T-cell (primary cell): ENCODE data around the gene NPSR1. TPM values are rescaled to one million over a fixed set of nuclear protein-coding genes. Genes with fewer than 3 reads are reported as not detected.

ENCODE experiments used
- ATAC-seq, 4 experiments: fragments of 200-7000 bp in 3 of 4; fragments of 150-1000 bp in 1 of 4; cut with Tn5 transposase; replicated peaks in 1 of 4; 1 replicate in 3 of 4; 2 replicates in 1 of 4; pipeline ENCODE4 v1.10.0; 2021; ENCODE audit warnings: moderate library complexity in 3 of 4, mild to moderate bottlenecking in 2 of 4, moderate number of reproducible peaks in 1 of 4
- CTCF ChIA-PET, 2 donors: fragments of 300-600 bp; sonication (Branson Sonifier 250); formaldehyde crosslinking; loops; one replicate each; lab custom pipeline; 2022; ENCODE audit warnings: antibody characterized with exemption in 2 of 2; lab: Charles Lee
- POLR2A ChIA-PET, 2 donors: fragments of 300-600 bp; sonication (Branson Sonifier 250); formaldehyde crosslinking; loops; one replicate each; lab custom pipeline; 2022; ENCODE audit warnings: antibody characterized with exemption in 2 of 2; lab: Charles Lee
- DNase-seq, 35 experiments: peaks; one replicate each; pipeline versions ENCODE4 v3.0.0 to v3.0.0-alpha.2; 2013 to 2023
- H3K27ac ChIP-seq: one replicate; pipeline ENCODE4 v1.5.1; 2013; ENCODE audit warnings: low read length
- H3K27me3 ChIP-seq, 2 experiments: replicated peaks in 1 of 2; 1 replicate in 1 of 2; 2 replicates in 1 of 2; pipeline versions ENCODE4 v1.6.1 to v1.7.0; 2013; ENCODE audit warnings: low read length in 1 of 2, mixed read lengths in 1 of 2; ENCODE audit not compliant: control insufficient read depth in 2 of 2, insufficient read depth in 2 of 2; ENCODE audit errors: extremely low read depth in 1 of 2
- H3K36me3 ChIP-seq, 2 donors: 1 replicate in 1 of 2; 2 replicates in 1 of 2; pipeline versions ENCODE4 v1.6.1 to v1.7.0; 2013; ENCODE audit warnings: low read length in 1 of 2; ENCODE audit not compliant: control insufficient read depth in 2 of 2, insufficient read depth in 1 of 2; ENCODE audit errors: extremely low read depth in 1 of 2
- H3K4me1 ChIP-seq, 2 experiments: 1 replicate in 1 of 2; 2 replicates in 1 of 2; pipeline versions ENCODE4 v1.6.1 to v1.7.0; 2013; ENCODE audit warnings: low read length in 2 of 2, mixed read lengths in 1 of 2; ENCODE audit not compliant: insufficient read depth in 2 of 2, control insufficient read depth in 1 of 2; ENCODE audit errors: extremely low read depth in 1 of 2
- H3K4me3 ChIP-seq, 2 donors: 1 replicate in 1 of 2; 2 replicates in 1 of 2; pipeline versions ENCODE4 v1.5.1 to v1.7.0; 2013; ENCODE audit warnings: mild to moderate bottlenecking in 2 of 2, low read length in 1 of 2, moderate library complexity in 1 of 2; ENCODE audit not compliant: control insufficient read depth in 1 of 2; ENCODE audit errors: extremely low read depth in 1 of 2
- H3K9me3 ChIP-seq: 2 replicates; pipeline ENCODE4 v1.7.0; 2013
- H3K27ac Mint-ChIP-seq, 2 donors: one replicate each; pipeline ENCODE4 v1.8.0; 2020 to 2021; ENCODE audit warnings: mild to moderate bottlenecking in 2 of 2, mixed read lengths in 2 of 2
- H3K27me3 Mint-ChIP-seq, 2 donors: one replicate each; pipeline ENCODE4 v1.8.0; 2021 to 2022; ENCODE audit warnings: mixed read lengths in 2 of 2
- H3K36me3 Mint-ChIP-seq: one replicate; pipeline ENCODE4 v1.8.0; 2021; ENCODE audit warnings: mixed read lengths
- H3K4me1 Mint-ChIP-seq, 3 donors: one replicate each; pipeline ENCODE4 v1.8.0; 2020 to 2022; ENCODE audit warnings: mixed read lengths in 3 of 3, mild to moderate bottlenecking in 1 of 3
- H3K4me3 Mint-ChIP-seq, 3 donors: one replicate each; pipeline ENCODE4 v1.8.0; 2020 to 2022; ENCODE audit warnings: mild to moderate bottlenecking in 3 of 3, mixed read lengths in 3 of 3, moderate library complexity in 3 of 3
- H3K9me3 Mint-ChIP-seq, 3 donors: one replicate each; pipeline ENCODE4 v1.8.0; 2020 to 2022; ENCODE audit warnings: mixed read lengths in 3 of 3
- WGBS: methylation state at CpG from one replicate; pipeline ENCODE4 v1.1.5; 2013; ENCODE audit warnings: missing lambda C conversion rate; ENCODE audit not compliant: insufficient coverage; 5-methylcytosine and 5-hydroxymethylcytosine counted together
- total RNA-seq, 35 experiments: library from RNA in 6 of 35; stranded (reverse) in 6 of 35; fragments of 120-200 nt in 1 of 35; gene quantifications; one replicate each; pipeline versions ENCODE4 v1.2.1 to v1.2.4 and lab custom pipeline; 2013 to 2026

The NPSR1 gene
- total RNA-seq, 5 donors from 2014 or later (not counting 1 experiment from before 2014, with no cell fraction given): not detected

DNA sequence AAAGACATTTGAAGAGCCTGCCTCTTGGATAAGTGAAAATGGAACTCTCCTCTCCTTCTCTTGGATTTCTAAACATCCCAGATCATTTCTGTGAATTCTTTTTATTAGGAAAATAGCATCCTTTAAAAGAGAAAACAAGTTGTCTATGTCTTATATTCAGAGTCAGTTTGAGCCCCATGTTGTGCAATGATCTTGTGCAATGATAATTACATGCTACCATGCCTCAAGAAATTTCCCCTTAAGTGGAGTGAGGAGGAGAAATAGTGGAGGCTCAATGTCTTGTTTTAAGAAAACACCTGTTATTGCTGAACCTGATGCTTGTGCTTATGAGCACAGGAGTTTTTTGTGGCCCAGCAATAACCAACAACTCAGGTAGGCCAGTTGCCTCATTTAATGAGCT, 103.6 kb downstream of the NPSR1 start:
- Mint-ChIP-seq H3K27ac (no peak overlapping the region), H3K27me3 (peaks cover 4 to 17% of the 10 kb centered on the region in 2 donors), H3K9me3 (peaks cover 0 to 3% (median 0%) of the 10 kb centered on the region in 3 donors), H3K36me3 (no peaks in the 10 kb centered on the region), H3K4me3 (no peak overlapping the region), H3K4me1 (no peaks in the 10 kb centered on the region)
- no peak for ATAC-seq
- no peak for DNase-seq
- no peak overlapping the region for H3K27ac ChIP-seq
- CTCF ChIA-PET: no interaction called here
- H3K4me1 ChIP-seq: no peaks in the 10 kb centered on the region
- H3K27me3 ChIP-seq: no peaks in the 10 kb centered on the region
- H3K9me3 ChIP-seq: no peaks in the 10 kb centered on the region
- H3K36me3 ChIP-seq: no peaks in the 10 kb centered on the region
- H3K4me3 ChIP-seq: no peak overlapping the region
- POLR2A ChIA-PET: no interaction called here

DNA sequence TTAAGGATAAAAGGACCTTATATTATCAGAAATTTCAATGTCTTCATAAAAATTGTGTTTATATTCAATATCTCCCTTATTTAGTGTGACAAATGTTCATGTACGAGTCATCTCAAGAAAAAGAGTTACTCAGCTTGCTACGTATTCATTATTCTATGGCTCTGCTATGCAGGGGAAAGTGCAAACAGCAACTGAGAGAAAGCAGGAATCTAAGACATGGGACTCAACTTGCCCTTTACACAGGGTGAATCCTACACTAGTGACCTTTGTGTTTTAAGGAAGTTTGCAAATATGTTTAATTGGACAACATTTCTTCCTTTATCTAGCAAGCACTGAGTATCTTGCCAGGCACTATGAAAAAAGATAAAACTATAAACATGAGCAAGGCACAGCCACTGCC, 104.7 kb downstream of the NPSR1 start:
- no peak overlapping the region for H3K27ac Mint-ChIP-seq

DNA sequence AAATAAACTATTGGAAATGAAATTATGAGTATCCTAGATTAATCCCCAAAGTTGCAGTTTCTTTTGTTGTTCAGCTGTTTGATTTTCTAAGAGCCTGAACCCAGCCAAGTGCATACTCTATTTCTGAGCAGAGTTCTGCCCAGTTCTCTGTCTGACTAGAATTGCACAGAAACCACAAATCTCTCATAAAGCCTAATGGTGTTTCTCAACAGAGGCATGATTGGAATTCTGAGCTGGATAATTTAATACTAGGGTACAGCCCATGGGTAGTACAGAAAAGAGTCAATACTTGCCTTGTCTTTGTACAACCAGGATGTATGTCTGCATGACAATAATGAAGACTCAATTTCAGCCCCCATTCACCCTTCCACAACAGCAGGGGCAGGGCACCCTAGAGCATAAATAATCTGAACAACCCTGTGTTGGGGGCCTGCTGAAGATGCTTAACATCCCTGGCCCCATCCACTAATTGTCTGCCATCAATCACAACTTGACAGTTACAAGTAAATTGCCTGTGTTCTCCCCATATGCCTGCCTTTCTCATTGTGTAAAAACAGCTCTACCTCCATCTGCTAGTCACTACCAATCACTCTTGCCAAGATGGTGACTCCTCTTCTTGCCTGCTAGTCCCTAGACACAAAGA, 114.4 kb downstream of the NPSR1 start:
- Histone ChIP-seq H3K4me3 (no peak overlapping the region), H3K9me3 (no peaks in the 10 kb centered on the region), H3K4me1 (no peaks in the 10 kb centered on the region), H3K36me3 (no peaks in the 10 kb centered on the region), H3K27ac (no peak overlapping the region), H3K27me3 (peaks cover 0 to 4% of the 10 kb centered on the region in 2 experiments)
- Mint-ChIP-seq H3K27ac (no peak overlapping the region), H3K27me3 (peaks cover 0 to 3% of the 10 kb centered on the region in 2 donors), H3K4me3 (no peak overlapping the region), H3K4me1 (no peaks in the 10 kb centered on the region), H3K9me3 (peaks cover 4 to 21% (median 4%) of the 10 kb centered on the region in 3 donors), H3K36me3 (no peaks in the 10 kb centered on the region)
- DNase-seq (no peak), ATAC-seq (no peak)
- ChIA-PET CTCF (no interaction called here), POLR2A (no interaction called here)

More for the DNA sequence above, 104.7 kb downstream of the NPSR1 start:
- 60% methylated on average over 1 of the region's 2 CpGs for WGBS
- H3K36me3 Mint-ChIP-seq: no peaks in the 10 kb centered on the region
- Histone ChIP-seq H3K4me1 (no peaks in the 10 kb centered on the region), H3K9me3 (no peaks in the 10 kb centered on the region), H3K27ac (no peak overlapping the region), H3K27me3 (no peaks in the 10 kb centered on the region), H3K36me3 (no peaks in the 10 kb centered on the region), H3K4me3 (no peak overlapping the region)
- ATAC-seq (no peak), DNase-seq (no peak)
- no peaks in the 10 kb centered on the region for H3K4me1 Mint-ChIP-seq
- peaks cover 4 to 15% of the 10 kb centered on the region in 2 donors for H3K27me3 Mint-ChIP-seq
- H3K4me3 Mint-ChIP-seq: no peak overlapping the region
- POLR2A ChIA-PET: interaction anchor here in 1 of 2 donors (0.6 kb wide), 1 partner anchor 13 kb away, joined by 5 read pairs; no protein-coding TSS in a partner anchor
- H3K9me3 Mint-ChIP-seq: peaks cover 0 to 3% (median 0%) of the 10 kb centered on the region in 3 donors
- CTCF ChIA-PET: no interaction called here

DNA sequence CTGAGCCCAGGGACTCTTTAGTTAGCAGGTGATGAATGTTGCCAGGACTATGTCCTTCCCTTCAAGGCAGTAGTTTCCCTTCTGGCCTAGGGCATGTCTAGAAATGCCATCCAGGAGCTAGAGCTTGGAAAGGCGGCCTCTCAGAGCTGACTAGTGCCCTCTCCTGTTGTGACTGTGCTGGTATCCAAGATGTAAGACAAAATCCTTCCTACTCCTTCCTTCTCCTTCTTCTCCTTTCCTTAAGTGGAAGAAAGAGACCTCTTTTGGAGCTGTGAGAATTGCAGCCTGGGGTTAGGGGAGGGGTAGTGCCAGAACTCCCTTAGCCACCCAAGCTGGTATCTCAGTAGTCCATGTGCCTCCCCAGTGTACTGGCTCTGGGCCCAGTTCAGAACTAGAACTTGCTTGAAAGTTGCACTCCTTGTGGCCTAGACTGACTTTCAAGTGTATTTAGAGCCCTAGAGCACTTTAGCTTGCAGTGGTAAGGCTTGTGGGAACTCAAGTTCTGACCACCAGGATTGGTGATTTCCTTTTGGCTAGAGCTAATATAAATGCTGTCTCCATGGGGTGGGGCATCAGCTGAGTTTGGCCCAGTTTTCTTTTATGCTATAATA, 118.8 kb downstream of the NPSR1 start:
- no peak overlapping the region for H3K4me3 Mint-ChIP-seq
- no peak for DNase-seq
- no peak for ATAC-seq
- H3K27ac Mint-ChIP-seq: no peak overlapping the region
- H3K4me1 Mint-ChIP-seq: no peaks in the 10 kb centered on the region
- ChIA-PET POLR2A (no interaction called here), CTCF (no interaction called here)
- H3K36me3 Mint-ChIP-seq: no peaks in the 10 kb centered on the region
- no peaks in the 10 kb centered on the region for H3K36me3 ChIP-seq
- no peaks in the 10 kb centered on the region for H3K4me1 ChIP-seq
- no peak overlapping the region for H3K4me3 ChIP-seq
- WGBS: no CpG with 5 or more reads among the region's 1 CpG
- H3K27me3 ChIP-seq: peaks cover 0 to 4% of the 10 kb centered on the region in 2 experiments
- H3K27ac ChIP-seq: no peak overlapping the region
- H3K9me3 ChIP-seq: no peaks in the 10 kb centered on the region
- peaks cover 0 to 7% of the 10 kb centered on the region in 2 donors for H3K27me3 Mint-ChIP-seq
- peaks cover 10 to 18% (median 16%) of the 10 kb centered on the region in 3 donors for H3K9me3 Mint-ChIP-seq

DNA sequence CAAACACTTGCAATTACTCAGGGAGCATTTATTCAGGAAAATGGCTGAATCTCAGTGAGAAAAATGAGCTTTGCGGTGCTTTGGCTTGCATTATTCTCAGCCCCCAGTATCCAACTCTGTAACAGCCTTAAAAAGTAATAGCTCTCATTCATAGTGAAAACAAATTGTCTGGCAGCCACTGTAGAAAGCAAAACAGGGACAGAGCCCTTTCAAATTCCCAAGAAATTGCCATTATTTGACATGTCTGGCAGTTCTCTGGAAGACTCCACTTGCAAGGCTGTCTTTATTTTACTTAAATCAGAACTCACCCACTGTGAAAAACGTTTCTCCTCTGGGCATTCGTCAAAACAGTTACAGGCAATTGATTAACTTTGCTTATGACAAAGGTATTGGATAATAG, 122.5 kb downstream of the NPSR1 start:
- Histone ChIP-seq H3K4me3 (no peak overlapping the region), H3K36me3 (no peaks in the 10 kb centered on the region), H3K27ac (no peak overlapping the region), H3K9me3 (no peaks in the 10 kb centered on the region), H3K27me3 (peaks cover 0 to 4% of the 10 kb centered on the region in 2 experiments), H3K4me1 (no peaks in the 10 kb centered on the region)
- DNase-seq (no peak), ATAC-seq (no peak)
- Mint-ChIP-seq H3K4me3 (no peak overlapping the region), H3K27me3 (peaks cover 0 to 10% of the 10 kb centered on the region in 2 donors), H3K36me3 (no peaks in the 10 kb centered on the region), H3K9me3 (peaks cover 9 to 37% (median 28%) of the 10 kb centered on the region in 3 donors), H3K4me1 (no peaks in the 10 kb centered on the region), H3K27ac (no peak overlapping the region)
- POLR2A ChIA-PET: no interaction called here
- CTCF ChIA-PET: interaction anchor here in 1 of 2 donors (0.6 kb wide), 1 partner anchor 601 kb away, joined by 5 read pairs; no protein-coding TSS in a partner anchor
- WGBS: no CpG with 5 or more reads among the region's 3 CpGs

DNA sequence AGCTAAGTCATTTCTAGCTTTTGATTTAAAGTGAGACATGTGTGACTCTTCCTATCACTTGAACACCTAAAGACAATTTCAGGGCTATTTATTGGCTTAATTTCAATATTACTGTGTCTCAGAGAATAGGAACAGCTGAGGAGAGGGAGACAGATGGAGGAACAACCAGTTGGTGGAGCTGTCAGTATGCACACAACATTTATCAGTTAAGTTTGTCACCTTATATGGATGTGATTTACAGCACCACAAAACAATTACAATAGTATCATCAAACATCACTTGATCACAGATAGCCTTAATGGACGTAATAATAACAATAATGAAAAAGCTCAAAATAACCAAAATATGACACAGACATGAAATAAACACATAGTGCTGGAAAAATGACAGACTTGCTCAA, 129.6 kb downstream of the NPSR1 start:
- H3K36me3 Mint-ChIP-seq: no peaks in the 10 kb centered on the region
- H3K9me3 ChIP-seq: no peaks in the 10 kb centered on the region
- CTCF ChIA-PET: no interaction called here
- POLR2A ChIA-PET: no interaction called here
- no peak overlapping the region for H3K4me3 ChIP-seq
- no peak overlapping the region for H3K27ac ChIP-seq
- H3K4me1 Mint-ChIP-seq: no peaks in the 10 kb centered on the region
- H3K36me3 ChIP-seq: no peaks in the 10 kb centered on the region
- DNase-seq: no peak
- ATAC-seq: no peak
- H3K27me3 ChIP-seq: no peaks in the 10 kb centered on the region
- H3K27ac Mint-ChIP-seq: no peak overlapping the region
- no peak overlapping the region for H3K4me3 Mint-ChIP-seq
- peaks cover 0 to 8% of the 10 kb centered on the region in 2 donors for H3K27me3 Mint-ChIP-seq
- no CpG with 5 or more reads among the region's 1 CpG for WGBS
- H3K9me3 Mint-ChIP-seq: peaks cover 11 to 13% (median 11%) of the 10 kb centered on the region in 3 donors
- no peaks in the 10 kb centered on the region for H3K4me1 ChIP-seq
